Measurements from ENCODE around the gene TMEM217.
"Not testable (repeated sequence)": the region's sequence is repeated elsewhere in the genome, so short reads cannot be mapped to it uniquely, and the experiment has no call there.

TMEM217 gene

DNA sequence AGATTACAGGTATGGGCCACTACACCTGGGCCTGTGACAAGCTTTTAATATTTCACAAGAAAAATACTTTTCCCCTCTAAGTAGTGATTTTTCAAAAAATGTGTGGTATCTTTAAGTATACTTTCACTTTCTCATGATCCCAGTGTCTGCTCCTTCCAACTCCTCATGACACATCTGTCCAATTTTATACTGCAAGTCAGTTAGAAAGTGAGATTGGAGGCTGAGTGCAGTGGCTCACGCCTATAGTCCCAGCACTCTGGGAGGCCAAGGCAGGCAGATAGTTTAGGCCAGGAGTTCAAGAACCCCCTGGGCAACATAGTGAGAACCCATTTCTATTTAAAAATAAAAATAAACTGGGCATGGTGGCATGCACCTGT is 67.8 kb downstream of the TMEM217 start:
- DNase-seq (ENCODE audit: insufficient read length, low spot score), result no peak
- no peak for FAIRE-seq
- TF ChIP-seq, protein P1, sequence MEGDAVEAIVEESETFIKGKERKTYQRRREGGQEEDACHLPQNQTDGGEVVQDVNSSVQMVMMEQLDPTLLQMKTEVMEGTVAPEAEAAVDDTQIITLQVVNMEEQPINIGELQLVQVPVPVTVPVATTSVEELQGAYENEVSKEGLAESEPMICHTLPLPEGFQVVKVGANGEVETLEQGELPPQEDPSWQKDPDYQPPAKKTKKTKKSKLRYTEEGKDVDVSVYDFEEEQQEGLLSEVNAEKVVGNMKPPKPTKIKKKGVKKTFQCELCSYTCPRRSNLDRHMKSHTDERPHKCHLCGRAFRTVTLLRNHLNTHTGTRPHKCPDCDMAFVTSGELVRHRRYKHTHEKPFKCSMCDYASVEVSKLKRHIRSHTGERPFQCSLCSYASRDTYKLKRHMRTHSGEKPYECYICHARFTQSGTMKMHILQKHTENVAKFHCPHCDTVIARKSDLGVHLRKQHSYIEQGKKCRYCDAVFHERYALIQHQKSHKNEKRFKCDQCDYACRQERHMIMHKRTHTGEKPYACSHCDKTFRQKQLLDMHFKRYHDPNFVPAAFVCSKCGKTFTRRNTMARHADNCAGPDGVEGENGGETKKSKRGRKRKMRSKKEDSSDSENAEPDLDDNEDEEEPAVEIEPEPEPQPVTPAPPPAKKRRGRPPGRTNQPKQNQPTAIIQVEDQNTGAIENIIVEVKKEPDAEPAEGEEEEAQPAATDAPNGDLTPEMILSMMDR (IDR thresholded peaks at IDR 0.05; ENCODE audit: insufficient read depth, missing control alignments), result no peak

DNA sequence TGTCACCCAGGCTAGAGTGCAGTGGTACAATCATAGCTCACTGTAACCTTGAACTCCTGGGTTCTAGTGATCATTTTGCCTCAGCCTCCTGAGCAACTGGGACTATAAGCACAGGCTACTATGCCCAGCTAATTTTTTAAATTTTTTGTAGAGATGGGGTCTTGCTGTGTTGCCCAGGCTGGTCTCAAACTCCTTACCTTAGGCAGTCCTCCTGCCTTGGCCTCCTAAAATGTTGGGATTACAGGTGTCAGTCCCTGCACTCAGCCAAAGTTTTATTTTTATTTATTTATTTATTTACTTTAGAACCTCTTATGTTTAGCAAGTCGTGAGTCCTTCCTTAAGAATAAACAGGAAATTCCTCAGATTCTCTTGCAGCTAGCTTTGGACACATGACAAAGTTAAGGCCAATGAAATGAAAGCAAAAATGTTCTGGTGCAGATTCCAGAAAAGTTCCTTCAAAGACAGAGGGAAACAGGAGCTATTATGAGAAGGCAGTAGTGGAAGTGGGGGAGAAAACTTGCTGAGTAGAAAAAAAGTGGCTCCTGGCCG is 68.9 kb downstream of the TMEM217 start:
- FAIRE-seq, result no peak
- DNase-seq (ENCODE audit: insufficient read length, low spot score), result no peak
- TF ChIP-seq, protein P1 (IDR thresholded peaks at IDR 0.05; ENCODE audit: insufficient read depth, missing control alignments), result no peak

DNA sequence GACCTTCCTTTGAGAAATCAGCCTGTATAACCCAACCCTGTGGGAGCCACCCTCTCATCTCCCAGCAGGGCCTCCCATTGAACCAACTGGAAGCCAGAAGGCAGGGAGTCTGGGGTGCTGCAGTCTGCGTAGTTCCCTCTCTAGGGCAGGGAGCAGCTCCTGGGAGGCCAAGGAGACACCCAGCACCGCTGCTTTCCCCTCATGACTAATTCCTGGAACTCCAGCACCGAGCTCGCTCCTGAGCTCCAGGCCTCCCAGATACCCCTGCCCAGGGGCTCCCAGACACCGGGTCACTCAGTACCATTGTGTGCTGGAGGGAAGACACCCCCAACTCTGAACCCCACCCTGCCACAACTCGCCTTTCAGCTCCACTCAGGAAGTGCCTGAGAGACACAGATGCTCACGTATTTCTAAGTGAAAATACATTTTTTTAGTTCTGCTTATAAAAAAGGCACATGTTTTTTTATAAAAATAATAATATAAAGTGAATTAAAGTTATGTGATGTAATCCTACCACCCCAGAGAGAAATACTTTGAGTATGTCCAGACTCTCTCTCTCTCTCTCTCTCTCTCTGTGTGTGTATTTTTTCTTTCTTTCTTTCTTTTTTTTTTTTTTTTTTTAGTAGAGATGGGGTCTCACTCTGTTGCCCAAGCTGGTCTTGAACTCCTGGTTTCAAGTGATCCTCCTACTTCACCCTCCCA is 70.5 kb downstream of the TMEM217 start:
- no peak for DNase-seq (ENCODE audit: insufficient read length, low spot score)
- no peak for FAIRE-seq
- TF ChIP-seq, protein P1 (IDR thresholded peaks at IDR 0.05; ENCODE audit: insufficient read depth, missing control alignments), result no peak

- FAIRE-seq; DNase-seq (ENCODE audit: insufficient read length, low spot score): not testable (repeated sequence)
These were observed 71.8 kb downstream of the TMEM217 start for GRCh38 chr6:37185949-37186720.

GRCh38 chr6:37182736-37183590 is 75.0 kb downstream of the TMEM217 start:
- no peak for DNase-seq (ENCODE audit: insufficient read length, low spot score)
- no peak for FAIRE-seq
- TF ChIP-seq, protein P1 (IDR thresholded peaks at IDR 0.05; ENCODE audit: insufficient read depth, missing control alignments), result no peak

DNA sequence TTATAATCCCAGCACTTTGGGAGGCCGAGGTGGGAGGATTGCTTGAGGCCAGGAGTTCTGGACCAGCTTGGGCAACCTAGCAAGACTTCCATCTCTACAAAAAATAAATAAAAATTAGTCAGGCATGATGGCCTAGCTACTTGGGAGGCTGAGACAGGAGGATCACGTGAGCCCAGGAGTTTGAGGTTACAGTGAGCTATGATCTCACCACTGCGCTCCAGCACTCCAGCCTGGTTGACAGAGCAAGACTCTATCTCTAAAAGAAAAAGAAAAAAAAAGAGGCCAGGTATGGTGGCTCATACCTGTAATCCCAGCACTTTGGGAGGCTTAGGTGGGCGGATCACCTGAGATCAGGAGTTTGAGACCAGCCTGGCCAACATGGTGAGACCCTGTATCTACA is 77.3 kb downstream of the TMEM217 start:
- FAIRE-seq; DNase-seq (ENCODE audit: insufficient read length, low spot score): not testable (repeated sequence)

GRCh38 chr6:37180075-37180474 is 77.9 kb downstream of the TMEM217 start:
- TF ChIP-seq, protein P1 (IDR thresholded peaks at IDR 0.05; ENCODE audit: insufficient read depth, missing control alignments), result no peak
- DNase-seq (ENCODE audit: insufficient read length, low spot score) (no peak), FAIRE-seq (no peak)
